Right renal cortex interstitium (tissue), 3 donors: ENCODE results near the gene NAPB. TPM values are rescaled to one million over a fixed set of nuclear protein-coding genes. Genes with fewer than 3 reads are reported as not detected.

Source experiments
- DNase-seq, 3 donors: peaks; one replicate each; pipeline ENCODE4 v3.0.0-alpha.2; 2013; ENCODE audit warnings: low read depth in 3 of 3, low spot score in 2 of 3
- polyA plus RNA-seq, 3 donors: library from polyadenylated mRNA; unstranded; fragments of 120-200 nt; gene quantifications; one replicate each; pipeline ENCODE4 v1.2.1, GENCODE V29; 2013; ENCODE audit not compliant: insufficient read length in 3 of 3

Gene NAPB
- polyA plus RNA-seq, 3 donors, result 14.4 to 18.6 (median 17.5) TPM

DNA sequence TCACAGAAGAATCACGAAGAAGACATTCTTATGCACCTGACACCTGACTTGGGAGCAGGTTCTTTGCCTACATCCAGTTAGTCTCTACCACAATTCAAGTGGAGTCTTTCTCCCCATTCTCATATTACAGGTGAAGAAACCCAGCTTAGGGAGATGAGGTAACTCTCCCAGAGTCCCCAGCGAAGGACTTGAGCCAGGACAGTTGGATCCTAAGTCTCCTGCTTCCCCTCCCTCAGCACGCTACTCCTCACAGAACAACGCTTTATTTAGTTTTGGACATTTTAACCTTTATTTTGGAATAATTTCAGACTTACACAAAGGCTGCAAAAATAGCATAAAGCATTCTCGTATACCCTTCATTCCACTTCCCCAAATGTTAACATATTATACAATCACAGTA, 17.4 kb upstream of the NAPB start:
- no peak for DNase-seq

DNA sequence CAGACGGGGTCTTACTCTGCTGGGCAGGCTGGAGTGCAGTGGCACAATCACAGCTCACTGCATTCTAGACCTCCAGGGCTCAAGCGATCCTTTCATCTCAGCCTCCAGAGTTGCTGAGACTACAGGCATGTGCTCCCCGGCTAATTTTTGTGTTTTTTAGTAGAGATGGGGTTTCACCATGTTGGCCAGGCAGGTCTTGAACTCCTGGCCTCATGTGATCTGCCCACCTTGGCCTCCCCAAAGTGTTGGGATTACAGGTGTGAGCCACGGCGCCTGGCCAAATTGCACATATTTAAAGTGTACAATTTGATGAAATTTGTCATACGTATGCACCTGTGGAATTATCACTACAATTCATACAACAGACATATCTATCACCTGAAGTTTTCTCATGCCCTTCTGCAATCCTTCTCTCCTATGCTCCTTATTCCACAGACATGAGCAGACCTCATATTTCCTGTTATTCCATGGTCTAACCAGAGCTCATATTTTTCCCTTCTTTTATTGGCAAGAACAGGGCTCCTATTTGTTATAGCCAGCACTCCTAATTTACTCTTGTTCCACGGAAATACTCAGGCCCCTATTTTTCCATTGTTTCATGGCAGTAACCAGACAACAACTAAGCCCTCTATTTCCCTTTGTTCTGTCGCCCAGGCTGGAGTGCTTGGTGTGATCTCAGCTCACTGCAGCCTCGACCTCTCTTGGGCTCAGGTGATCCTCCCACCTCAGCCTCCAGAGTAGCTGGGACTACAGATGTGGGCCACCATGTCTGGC, 16.0 kb upstream of the NAPB start:
- no peak for DNase-seq

DNA sequence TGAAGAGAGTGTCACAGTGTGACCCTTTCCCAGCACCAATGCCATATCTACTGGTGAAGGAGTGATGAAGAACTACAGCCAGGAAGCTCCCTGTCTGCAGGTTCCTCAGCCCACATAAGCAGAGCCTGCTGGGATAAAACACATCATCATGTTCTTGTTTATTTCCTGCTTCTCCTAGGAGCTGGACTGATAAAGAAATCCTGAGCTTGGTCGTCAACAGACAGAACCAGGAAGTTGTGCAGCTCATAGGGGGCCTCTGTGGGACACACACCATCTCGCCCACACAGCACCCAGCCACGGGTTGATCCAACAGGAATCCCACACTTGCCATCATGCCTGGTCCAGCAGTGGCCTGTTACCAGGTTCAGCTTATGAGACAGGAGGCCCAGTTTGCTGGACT, 15.4 kb upstream of the NAPB start:
- DNase-seq, result no peak

DNA sequence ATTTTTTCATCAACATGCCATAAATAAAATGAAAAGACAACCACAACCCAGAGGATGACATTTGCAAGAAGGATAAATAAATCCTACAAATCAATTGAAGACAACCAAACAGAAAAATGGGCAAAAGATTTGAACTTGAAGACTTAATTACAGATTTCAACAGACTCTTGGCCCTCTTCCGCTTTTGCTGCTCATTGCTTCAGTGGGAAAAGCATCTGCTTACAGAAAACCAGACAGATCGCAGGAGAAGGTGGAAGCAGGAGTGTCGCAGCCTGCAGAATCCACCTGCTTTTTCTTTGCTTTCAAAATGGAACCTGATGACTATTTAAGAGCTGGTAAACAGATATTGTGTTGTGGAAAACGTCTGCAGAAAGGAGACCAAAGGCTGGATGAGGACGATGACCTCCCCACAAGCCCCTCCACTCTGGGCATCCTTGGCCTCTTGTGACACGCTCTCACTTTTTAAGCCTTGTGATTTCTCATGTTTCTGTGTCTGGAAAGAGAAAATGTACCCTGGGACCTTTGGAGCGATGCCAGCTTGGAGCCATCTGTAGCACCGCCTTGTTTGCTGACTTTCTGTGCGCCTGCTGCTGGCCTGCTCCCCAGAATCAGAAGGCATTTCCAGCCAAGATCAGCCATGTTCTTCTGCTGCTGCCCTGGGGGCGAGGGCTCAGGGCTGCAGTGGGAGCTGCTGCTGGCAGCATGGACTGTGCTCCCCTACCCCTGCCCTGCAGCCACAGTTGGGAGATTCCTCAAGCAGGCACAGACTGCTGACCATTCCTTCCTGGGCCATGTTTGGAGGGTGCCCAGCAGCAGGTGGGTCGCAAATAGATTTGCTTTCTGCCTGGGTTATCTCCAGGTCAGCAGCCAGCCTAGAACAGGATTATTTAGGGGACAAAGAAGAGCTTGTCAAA, 14.6 kb upstream of the NAPB start:
- DNase-seq, result no peak

DNA sequence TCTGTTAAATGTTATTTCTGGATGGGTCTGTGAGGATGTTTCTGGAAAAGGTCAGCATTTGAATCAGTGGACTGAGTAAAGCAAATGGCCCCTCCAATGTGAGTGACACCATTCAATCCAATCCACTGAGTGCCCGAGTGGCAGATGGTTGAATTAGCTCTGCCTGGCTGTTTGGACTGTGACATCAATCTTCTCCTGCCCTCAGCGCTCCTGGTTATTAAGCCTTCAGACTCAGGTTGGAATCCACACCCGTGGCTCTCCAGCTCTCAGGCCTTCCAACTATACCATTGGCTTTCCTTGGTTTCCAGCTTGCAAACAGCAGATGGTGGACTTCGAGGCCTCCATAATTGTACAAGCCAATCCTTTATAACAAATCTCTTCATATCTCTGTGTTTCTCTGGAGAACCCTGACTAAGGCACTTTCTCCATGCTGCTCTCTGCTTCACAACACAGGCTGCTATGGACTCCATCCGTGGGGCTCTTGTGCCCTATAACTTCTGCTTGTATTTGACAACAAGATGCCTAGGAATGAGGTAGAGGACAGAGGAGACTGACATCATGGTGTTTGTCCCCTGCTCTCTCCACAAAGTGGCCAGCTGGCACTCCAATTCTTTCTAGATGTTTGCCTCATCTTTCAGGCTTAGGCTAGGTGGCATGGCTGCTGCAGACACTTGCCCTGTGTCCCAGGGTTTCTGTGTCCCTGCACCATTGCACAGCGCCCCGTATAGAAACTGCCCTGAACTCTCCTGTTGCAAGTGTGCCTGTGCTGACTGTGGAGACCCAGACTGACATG, 13.4 kb upstream of the NAPB start:
- DNase-seq, result no peak

DNA sequence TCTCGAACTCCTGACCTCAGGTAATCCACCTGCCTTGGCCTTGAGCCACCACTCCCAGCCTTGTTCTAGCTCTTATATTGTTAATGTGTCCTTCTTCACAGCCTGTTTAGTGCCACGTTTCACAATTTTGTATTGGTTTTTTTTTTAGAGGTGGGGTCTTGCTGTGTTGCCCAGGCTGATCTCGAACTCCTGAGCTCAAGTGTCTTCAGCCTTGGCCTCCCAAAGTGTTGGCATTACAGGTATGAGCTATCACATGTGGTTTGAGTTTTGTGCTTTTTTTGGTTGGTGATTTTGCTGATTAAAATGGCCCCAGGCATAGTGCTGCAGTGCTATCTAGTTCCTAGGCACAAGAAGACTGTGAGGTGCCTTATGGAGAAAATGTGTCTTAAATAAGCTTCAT, 12.3 kb upstream of the NAPB start:
- no peak for DNase-seq

DNA sequence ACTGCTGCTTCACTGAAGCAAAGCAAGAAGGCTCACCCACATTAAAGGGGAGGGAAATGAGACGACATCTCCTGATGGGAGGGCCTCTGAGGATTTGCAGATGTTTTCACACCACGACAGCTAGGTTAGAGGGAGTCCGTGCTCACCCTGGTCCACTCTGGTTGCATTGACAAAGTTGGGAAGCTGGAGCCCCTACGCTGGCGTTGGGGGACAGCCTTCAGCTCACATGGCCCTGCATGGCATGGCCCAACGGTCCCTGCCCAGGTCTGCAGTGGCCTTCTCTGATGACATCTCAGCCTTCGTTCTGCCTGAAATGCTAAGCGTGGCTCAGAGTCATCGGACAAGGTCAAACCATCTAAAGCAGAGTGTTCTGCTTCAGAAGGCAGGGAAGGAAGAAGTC, 3.8 kb upstream of the NAPB start:
- no peak for DNase-seq

DNA sequence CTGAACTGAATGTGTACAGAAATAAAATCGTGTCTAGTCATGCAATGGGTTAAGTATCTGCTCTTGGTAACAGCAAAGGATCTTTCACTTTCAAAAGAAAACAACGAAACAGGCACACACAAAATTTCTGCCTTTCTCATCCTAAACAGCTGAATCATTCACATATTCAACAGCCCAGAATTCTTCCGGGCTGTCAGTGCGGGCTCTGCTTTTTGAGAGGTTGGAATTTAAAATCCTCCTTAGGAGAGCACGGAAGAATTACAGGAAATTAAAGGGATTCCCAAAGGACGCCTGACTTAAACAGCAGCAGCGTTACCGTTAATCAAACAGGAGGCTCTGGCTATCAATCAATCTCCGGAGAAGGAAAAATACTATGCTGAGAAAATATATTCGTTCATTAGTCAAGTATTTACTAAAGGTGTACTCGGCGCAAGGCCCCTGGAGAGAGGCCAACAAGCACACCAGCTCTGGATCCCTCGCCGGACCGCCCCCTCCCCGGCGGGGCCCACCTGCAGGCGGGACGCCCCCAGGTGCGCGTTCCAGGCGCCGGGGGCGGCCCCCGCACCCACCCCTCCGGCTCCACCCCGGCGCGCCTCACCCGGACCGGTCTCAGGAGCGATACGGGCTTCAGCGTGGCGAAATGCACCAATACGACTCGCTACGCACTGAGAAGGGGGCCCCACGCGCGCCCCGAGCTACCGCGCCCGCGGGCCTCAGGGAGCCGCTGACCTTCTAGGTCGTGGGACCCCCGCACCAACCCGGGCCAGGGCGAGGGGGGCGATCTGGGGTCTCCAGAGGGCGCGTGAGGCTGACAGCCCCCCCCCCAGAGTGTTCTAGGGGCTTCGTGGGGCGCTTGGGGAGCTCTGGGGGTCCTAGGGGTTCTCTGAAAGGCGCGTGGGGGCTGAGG, 1.0 kb downstream of the NAPB start:
- no peak for DNase-seq

DNA sequence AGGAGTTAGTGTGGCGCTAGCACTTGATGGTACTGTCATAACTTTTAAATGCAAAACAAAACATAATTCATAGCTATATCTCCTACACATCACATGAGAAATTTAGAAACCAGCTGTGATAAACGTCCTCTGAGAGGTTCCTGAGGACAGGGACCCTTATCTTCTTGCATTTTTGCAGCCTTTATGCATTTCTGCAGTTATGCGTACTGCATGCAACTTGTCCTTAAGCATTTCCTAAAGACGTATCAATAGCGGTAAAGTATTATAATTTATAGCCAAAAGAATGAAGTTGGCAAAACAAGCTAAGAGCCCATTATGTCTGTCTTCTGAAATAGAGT, 1.7 kb downstream of the NAPB start:
- DNase-seq, result no peak

DNA sequence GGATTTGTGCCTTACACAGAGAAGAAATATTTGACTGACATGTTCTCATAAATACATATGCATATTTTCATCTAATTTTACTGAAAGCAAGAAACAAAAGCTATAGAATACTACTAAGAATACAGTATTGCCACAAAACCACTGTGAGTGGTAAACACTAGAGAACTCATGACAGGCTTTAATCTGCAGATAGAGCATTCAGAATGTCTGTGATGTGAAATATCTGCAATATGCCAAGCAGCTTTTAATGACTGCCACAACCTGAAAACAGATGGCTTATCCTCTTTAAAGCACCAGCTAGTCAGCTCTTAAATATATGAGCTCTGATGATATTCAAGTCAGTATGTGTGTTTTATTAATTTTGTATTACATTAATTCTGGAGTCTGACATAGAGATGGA, 3.4 kb downstream of the NAPB start:
- no peak for DNase-seq

DNA sequence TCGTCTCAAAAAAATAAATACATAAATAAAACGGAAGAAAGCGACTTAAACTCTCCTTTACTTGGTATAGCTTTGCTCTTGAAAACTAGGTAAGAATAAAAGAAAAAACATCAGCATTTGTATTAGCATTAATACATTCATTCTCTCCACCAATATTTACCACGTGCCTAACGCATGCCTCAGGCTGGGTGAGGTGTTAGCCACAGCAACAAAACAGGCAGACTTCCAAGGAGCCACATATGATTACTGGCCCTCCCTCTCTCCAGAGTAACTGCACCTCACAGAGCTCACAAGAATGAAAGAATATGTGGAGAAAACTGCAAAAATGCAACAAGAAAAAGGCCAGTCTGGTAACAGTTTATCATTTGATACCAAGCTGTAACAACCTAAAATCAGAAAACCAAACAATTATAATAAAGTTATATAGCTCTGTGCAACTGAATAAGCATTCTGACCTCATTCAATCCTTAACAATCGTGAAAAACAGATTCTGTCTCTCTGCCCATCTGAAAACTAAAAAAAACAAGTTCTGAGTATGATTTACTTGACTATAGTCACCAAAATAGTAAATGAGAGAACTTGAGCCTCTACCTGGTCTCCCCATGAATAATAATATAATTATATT, 5.2 kb downstream of the NAPB start:
- DNase-seq, result no peak

DNA sequence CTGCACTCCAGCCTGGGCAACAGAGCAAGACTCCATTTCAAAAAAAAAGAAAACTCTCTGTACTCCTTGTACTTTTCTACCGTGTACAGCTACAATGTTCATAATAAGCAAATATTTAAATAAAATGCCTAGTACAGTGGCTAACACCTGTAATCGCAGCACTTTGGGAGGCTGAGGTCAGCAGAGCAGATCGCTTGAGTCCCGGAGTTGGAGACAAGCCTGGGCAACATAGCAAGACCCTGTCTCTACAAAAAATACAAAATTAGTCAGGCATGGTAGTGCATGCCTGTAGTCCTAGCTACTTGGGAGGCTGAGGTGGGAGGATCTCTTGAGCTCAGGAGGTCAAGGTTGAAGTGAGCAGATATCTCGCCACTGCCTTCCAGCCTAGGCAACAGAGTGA, 5.7 kb downstream of the NAPB start:
- no peak for DNase-seq

DNA sequence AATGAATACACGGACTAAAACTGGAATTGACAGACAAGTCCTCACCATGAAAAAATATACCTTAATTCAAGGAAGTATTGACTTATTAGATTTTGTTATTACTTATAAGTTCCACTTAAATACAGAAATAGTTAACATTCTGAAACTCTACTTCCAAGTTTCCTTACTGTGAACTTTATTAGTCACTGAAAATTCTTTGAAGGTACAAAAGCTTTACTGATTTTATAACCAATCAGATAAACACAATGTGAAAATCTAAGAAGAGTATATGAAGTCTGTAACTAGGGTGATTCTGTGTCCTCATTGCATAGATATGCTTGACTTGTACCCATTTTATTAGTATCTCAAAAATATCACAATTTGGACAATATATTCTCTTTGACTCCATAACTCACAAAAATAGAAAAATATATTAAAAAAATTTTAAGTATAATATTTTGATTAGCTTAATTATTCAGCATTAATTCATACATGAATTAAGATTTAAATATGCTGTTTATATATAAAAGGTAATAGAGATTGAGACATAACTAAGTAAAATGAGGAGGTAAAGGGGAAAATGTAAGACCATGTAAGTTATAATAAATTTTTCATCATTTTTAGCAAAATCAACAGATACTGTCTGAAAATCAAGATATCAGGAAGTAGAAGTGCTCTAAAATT, 6.6 kb downstream of the NAPB start:
- no peak for DNase-seq

DNA sequence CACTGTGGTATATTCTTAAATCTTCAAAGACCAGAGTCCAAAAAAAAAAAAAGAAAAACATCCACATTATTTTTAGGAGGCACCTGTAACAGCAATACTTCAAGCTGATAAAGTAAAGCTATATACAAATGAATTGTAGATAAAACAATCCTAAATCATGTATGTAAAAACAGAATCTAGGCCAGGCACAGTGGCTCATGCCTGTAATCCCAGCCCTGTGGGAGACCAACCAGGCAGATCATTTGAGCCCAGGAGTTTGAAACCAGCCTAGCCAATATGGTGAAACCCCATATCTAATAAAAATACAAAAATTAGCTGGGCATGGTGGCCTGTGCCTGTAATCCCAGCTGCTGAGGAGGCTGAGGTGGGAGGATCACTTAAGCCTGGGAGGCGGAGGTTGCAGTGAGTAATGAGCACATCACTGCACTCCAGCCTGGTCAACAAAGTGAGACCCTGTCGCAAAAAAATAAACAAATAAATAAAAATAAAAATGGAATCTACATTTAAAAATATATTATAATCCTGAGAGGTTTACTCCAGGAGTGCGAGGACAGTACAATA, 7.3 kb downstream of the NAPB start:
- no peak for DNase-seq

DNA sequence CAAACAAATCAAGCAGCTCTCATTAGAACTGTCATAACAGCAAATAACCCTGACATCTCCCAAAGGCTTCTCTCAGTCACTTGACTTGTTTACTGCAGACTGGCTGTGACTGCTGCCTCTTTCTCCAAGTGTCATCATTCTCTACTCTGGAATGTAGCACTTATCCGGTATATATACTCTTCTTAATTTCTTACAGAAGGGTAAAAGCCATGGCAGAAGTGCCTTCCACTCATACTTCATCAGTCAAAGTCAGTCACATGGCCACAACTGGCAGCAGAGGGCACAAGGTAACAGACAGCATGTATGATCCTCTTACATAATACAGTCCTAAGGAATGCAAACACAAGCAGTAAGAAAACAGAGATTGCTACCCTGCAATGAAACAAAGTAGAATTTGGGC, 9.3 kb downstream of the NAPB start:
- no peak for DNase-seq

DNA sequence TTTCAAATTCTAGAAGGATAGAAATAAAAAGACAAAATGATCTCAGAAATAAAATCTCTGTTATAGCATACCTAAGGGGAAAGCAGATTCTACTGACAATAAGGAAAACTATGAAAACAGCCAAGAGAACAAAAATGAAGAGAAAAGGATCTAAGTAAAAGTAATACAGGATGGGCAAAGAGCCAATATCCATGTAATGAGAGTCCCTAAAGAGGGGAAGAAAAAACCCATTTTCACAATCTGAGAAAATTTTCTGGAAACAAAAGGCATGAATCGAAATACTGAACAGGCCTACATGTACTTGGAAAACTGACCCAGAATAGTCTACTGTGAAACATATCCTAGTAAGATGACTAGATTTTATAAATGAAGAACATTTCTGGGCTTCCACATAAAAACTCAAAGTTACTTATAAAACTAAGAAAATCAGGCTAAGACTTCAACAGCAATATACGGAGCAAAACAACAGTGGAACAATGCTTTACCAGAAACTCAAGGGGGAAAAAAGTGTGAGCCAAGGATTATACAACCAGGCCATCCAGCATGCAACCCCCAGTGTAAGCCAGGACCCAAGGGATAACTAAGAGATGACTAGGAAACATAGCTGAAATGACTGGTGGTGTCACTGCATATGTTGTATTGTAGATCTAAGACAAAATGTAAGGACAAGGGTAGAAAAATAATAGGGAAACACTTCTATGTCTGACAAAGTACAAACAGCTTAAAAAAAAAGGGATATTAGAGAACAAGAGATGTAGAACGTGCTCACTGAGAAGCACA, 10.2 kb downstream of the NAPB start:
- DNase-seq, result no peak

DNA sequence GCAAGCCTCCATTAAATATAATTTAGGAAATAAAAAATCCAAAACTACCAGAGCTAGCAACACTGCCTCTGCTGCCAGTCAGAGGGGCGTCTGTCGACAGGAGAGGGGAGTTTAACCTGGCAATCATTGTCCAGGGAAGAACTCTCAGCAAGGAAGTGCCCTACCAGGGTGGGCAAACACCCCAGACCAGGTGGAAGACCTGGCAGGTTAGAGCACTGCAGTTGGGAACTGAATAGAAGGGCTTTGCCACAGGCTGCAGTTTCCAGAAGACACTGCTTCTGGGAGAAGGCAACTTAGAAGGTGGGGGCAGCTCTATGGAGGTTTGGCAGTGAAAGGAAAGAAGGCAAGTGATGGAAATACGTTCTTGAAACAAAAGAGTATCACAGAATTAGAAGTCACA, 11.5 kb downstream of the NAPB start:
- no peak for DNase-seq

DNA sequence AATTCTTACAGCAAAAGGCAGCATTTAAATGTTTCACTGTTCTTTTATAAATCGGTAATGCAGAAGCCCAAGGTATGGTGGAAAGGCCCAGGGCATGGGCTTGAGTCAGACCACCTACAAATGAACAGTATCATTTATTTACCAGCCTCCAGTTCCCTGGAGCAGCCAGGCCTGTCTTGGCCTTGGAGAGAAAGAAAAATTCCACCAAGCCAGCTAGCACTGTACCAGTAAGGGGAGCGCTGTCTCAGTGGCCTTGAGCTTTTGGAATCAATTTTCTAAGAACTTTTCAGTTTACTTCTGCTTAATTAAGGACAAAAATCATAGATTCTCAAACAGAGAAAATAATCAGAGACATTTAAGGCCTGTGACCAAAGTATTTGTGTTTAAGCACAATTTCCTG, 12.3 kb downstream of the NAPB start:
- no peak for DNase-seq
